Spleen (tissue), 11 donors: ENCODE measurements around the gene ATP8A2. TPM values are rescaled to one million over a fixed set of nuclear protein-coding genes. Genes with fewer than 3 reads are reported as not detected.

Experiments used
- DNase-seq: peaks from one replicate; pipeline ENCODE4 v3.0.0-alpha.2; 2020
- H3K27ac ChIP-seq, 8 donors: fragments of 200-600 bp; sonication (generic) in 7 of 8; 1 replicate in 4 of 8; 2 replicates in 4 of 8; pipeline versions ENCODE4 v1.5.0 to v1.8.0; 2016 to 2021; ENCODE audit warnings: inconsistent platforms in 4 of 8, mild to moderate bottlenecking in 4 of 8, moderate library complexity in 1 of 8
- H3K27me3 ChIP-seq, 7 donors: fragments of 200-600 bp; sonication (generic) in 6 of 7; replicated peaks in 1 of 7; 1 replicate in 4 of 7; 2 replicates in 3 of 7; pipeline versions ENCODE4 v1.5.0 to v1.8.0; 2016 to 2021; ENCODE audit warnings: inconsistent platforms in 3 of 7, mild to moderate bottlenecking in 1 of 7
- H3K36me3 ChIP-seq, 6 donors: fragments of 200-600 bp; sonication (generic) in 5 of 6; 1 replicate in 4 of 6; 2 replicates in 2 of 6; pipeline versions ENCODE4 v1.5.0 to v1.8.0; 2016 to 2021; ENCODE audit warnings: inconsistent platforms in 2 of 6
- H3K4me1 ChIP-seq, 6 donors: fragments of 200-600 bp; sonication (generic) in 5 of 6; 1 replicate in 3 of 6; 2 replicates in 3 of 6; pipeline versions ENCODE4 v1.5.0 to v1.8.0; 2016 to 2021; ENCODE audit warnings: inconsistent platforms in 3 of 6
- H3K4me3 ChIP-seq, 8 donors: fragments of 200-600 bp; sonication (generic) in 7 of 8; 1 replicate in 4 of 8; 2 replicates in 4 of 8; pipeline versions ENCODE4 v1.5.0 to v1.8.0; 2016 to 2021; ENCODE audit warnings: inconsistent platforms in 4 of 8, mild to moderate bottlenecking in 4 of 8, moderate library complexity in 2 of 8
- H3K9me3 ChIP-seq, 8 donors: fragments of 200-600 bp; sonication (generic) in 7 of 8; 1 replicate in 4 of 8; 2 replicates in 4 of 8; pipeline versions ENCODE4 v1.5.0 to v1.8.0; 2016 to 2021; ENCODE audit warnings: inconsistent platforms in 4 of 8
- CTCF ChIP-seq, 11 experiments: fragments of 200-600 bp in 7 of 11; fragments of 450-650 bp in 4 of 11; sonication (generic) in 4 of 11; IDR thresholded peaks in 8 of 11; conservative IDR thresholded peaks in 3 of 11; 1 replicate in 7 of 11; 2 replicates in 4 of 11; pipeline versions ENCODE4 v1.4.0 to v1.8.0; 2016 to 2021; ENCODE audit warnings: antibody characterized with exemption in 11 of 11, inconsistent platforms in 4 of 11, mild to moderate bottlenecking in 1 of 11
- POLR2A ChIP-seq, 3 donors: fragments of 450-650 bp; IDR thresholded peaks; one replicate each; pipeline ENCODE4 v1.5.1; 2017; ENCODE audit warnings: antibody characterized with exemption in 3 of 3, mild to moderate bottlenecking in 1 of 3
- POLR2AphosphoS5 ChIP-seq, 3 donors: sonication (generic); formaldehyde crosslinking; IDR thresholded peaks; one replicate each; pipeline ENCODE4 v1.5.1; 2017; ENCODE audit warnings: antibody characterized with exemption in 3 of 3
- WGBS, 5 donors: extraction: QIAGEN DNeasy Blood & Tissue Kit in 3 of 5; methylation state at CpG; one replicate each; pipeline versions ENCODE4 v1.1.5 to v1.1.7; 2013 to 2018; 5-methylcytosine and 5-hydroxymethylcytosine counted together
- intact Hi-C: fragments of 100-400 bp; cut with DNase I; formaldehyde crosslinking; loops from one replicate; pipeline ENCODE4 v1.15.0; 2023; ENCODE audit warnings: low total_unique reads
- polyA plus RNA-seq, 3 donors: library from polyadenylated mRNA; stranded (reverse); fragments of 200-250 nt; gene quantifications; one replicate each; pipeline ENCODE4 v1.2.1, GENCODE V29; 2013
- total RNA-seq, 7 donors: library from RNA; depleted of rRNA in 3 of 7; stranded (reverse); fragments of >200 nt in 3 of 7; fragmentation: NEBNext Ultra II Directional in 4 of 7; extraction: Animal tissue kit (Norgen Biotek cat#: 25700) in 4 of 7; gene quantifications; one replicate each; pipeline versions ENCODE4 v1.1.0 to v1.2.1, GENCODE V29; 2016 to 2021
- donor health status: healthy with polysubstance abuse.
- donor health status: DM: no; HTN: no; CAD: no; lungs with moderate emphysema.
- donor health status: DM: no; HTN: no; CAD: no.
- donor health status: Bipolar disorder and iron deficiency.
- donor health status: healthy.
- donor health status: DM: no; HTN: no; CAD: no.
- donor health status: DM: yes; HTN: yes; CAD: no.

Gene ATP8A2
- total and polyA plus RNA-seq, 10 donors = 0.09 to 0.46 (median 0.25) TPM

- Histone ChIP-seq H3K27me3 (peaks cover 0 to 5% (median 0%) of the 10 kb centered on the region in 7 donors), H3K36me3 (no peaks in the 10 kb centered on the region), H3K9me3 (no peaks in the 10 kb centered on the region), H3K4me1 (peaks cover 0 to 10% (median 6%) of the 10 kb centered on the region in 6 donors), H3K27ac (no peak overlapping the region), H3K4me3 (no peak overlapping the region)
- intact Hi-C loops = no loop called here
- no peak for TF ChIP-seq POLR2AphosphoS5 (IDR thresholded peaks at IDR 0.05)
- TF ChIP-seq POLR2A (IDR thresholded peaks at IDR 0.05) = no peak
- TF ChIP-seq CTCF (IDR thresholded peaks at IDR 0.05 in 8 of 11, conservative IDR thresholded peaks at IDR 0.05 in 3 of 11) = no peak
- 68 to 79% (median 72%) methylated on average over 3 of the region's 3 CpGs for WGBS, 5 donors
- DNase-seq = no peak
These were observed 362.1 kb downstream of the ATP8A2 start for GRCh38 chr13:25733696-25734435.

- DNase-seq = no peak
- H3K27me3 ChIP-seq = peaks cover 0 to 5% (median 0%) of the 10 kb centered on the region in 7 donors
- H3K4me1 ChIP-seq = peaks cover 0 to 10% (median 6%) of the 10 kb centered on the region in 6 donors
- H3K4me3 ChIP-seq = no peak overlapping the region
- TF ChIP-seq CTCF (IDR thresholded peaks at IDR 0.05 in 8 of 11, conservative IDR thresholded peaks at IDR 0.05 in 3 of 11) (no peak), POLR2A (IDR thresholded peaks at IDR 0.05) (no peak), POLR2AphosphoS5 (IDR thresholded peaks at IDR 0.05) (no peak)
- H3K9me3 ChIP-seq = no peaks in the 10 kb centered on the region
- WGBS, 5 donors = 47 to 58% (median 54%) methylated on average over 4 of the region's 4 CpGs
- intact Hi-C loops = no loop called here
- no peaks in the 10 kb centered on the region for H3K36me3 ChIP-seq
- no peak overlapping the region for H3K27ac ChIP-seq
These were observed 366.8 kb downstream of the ATP8A2 start for GRCh38 chr13:25738342-25739196.

- TF ChIP-seq POLR2AphosphoS5 (IDR thresholded peaks at IDR 0.05) = no peak
- no peak for TF ChIP-seq POLR2A (IDR thresholded peaks at IDR 0.05)
- TF ChIP-seq CTCF (IDR thresholded peaks at IDR 0.05 in 8 of 11, conservative IDR thresholded peaks at IDR 0.05 in 3 of 11) = no peak
- Histone ChIP-seq H3K36me3 (no peaks in the 10 kb centered on the region), H3K27ac (no peak overlapping the region), H3K4me1 (peaks cover 0 to 10% (median 6%) of the 10 kb centered on the region in 6 donors), H3K27me3 (peaks cover 0 to 5% (median 0%) of the 10 kb centered on the region in 7 donors), H3K9me3 (no peaks in the 10 kb centered on the region), H3K4me3 (no peak overlapping the region)
- WGBS, 5 donors = 62 to 80% (median 74%) methylated on average over 1 of the region's 1 CpG
- intact Hi-C loops = no loop called here
- no peak for DNase-seq
These were observed 367.6 kb downstream of the ATP8A2 start for GRCh38 chr13:25739376-25739775.

- intact Hi-C loops = no loop called here
- DNase-seq = no peak
- H3K27ac ChIP-seq = no peak overlapping the region
- peaks cover 0 to 10% (median 6%) of the 10 kb centered on the region in 6 donors for H3K4me1 ChIP-seq
- H3K36me3 ChIP-seq = no peaks in the 10 kb centered on the region
- WGBS, 5 donors = 86 to 96% (median 91%) methylated on average over 5 of the region's 5 CpGs
- H3K9me3 ChIP-seq = no peaks in the 10 kb centered on the region
- H3K4me3 ChIP-seq = no peak overlapping the region
- TF ChIP-seq POLR2AphosphoS5 (IDR thresholded peaks at IDR 0.05) (no peak), CTCF (IDR thresholded peaks at IDR 0.05 in 8 of 11, conservative IDR thresholded peaks at IDR 0.05 in 3 of 11) (no peak), POLR2A (IDR thresholded peaks at IDR 0.05) (no peak)
- peaks cover 0 to 5% (median 0%) of the 10 kb centered on the region in 7 donors for H3K27me3 ChIP-seq
These were observed 370.0 kb downstream of the ATP8A2 start for GRCh38 chr13:25741796-25742195.
